Activated B cell treated with CpG ODN at 0.5 μM for 24 hours (primary cell): ENCODE measurements around the gene PTPRD. TPM values are rescaled to one million over a fixed set of nuclear protein-coding genes. Genes with fewer than 3 reads are reported as not detected.

Source experiments
- ATAC-seq: fragments of 200-7000 bp; cut with Tn5 transposase; one replicate; pipeline ENCODE4 v1.10.0; 2021; ENCODE audit warnings: low read depth, mild to moderate bottlenecking, moderate library complexity
- CTCF ChIA-PET: fragments of 350-600 bp; sonication (Branson Sonifier 250); formaldehyde crosslinking; loops from one replicate; lab custom pipeline; 2021; ENCODE audit warnings: antibody characterized with exemption; lab: Charles Lee
- POLR2A ChIA-PET: fragments of 350-600 bp; sonication (Branson Sonifier 250); formaldehyde crosslinking; loops from one replicate; lab custom pipeline; 2021; ENCODE audit warnings: antibody characterized with exemption; lab: Charles Lee
- DNase-seq: peaks from one replicate; pipeline ENCODE4 v3.0.0; 2022
- H3K27ac Mint-ChIP-seq: one replicate; pipeline ENCODE4 v1.8.0; 2020; ENCODE audit warnings: mixed read lengths
- H3K27me3 Mint-ChIP-seq: one replicate; pipeline ENCODE4 v1.8.0; 2021; ENCODE audit warnings: mixed read lengths
- H3K36me3 Mint-ChIP-seq: one replicate; pipeline ENCODE4 v1.8.0; 2021; ENCODE audit warnings: low read depth, mixed read lengths
- H3K4me1 Mint-ChIP-seq: one replicate; pipeline ENCODE4 v1.8.0; 2021; ENCODE audit warnings: mixed read lengths
- H3K4me3 Mint-ChIP-seq: one replicate; pipeline ENCODE4 v1.8.0; 2020; ENCODE audit warnings: mild to moderate bottlenecking, mixed read lengths
- H3K9me3 Mint-ChIP-seq: one replicate; pipeline ENCODE4 v1.8.0; 2020; ENCODE audit warnings: mixed read lengths
- CTCF ChIP-seq: fragments of 200-600 bp; IDR thresholded peaks from one replicate; pipeline ENCODE4 v1.8.0; 2022; ENCODE audit warnings: antibody characterized with exemption, mild to moderate bottlenecking
- intact Hi-C: fragments of 100-400 bp; cut with micrococcal nuclease; formaldehyde crosslinking; loops from one replicate; pipeline ENCODE4 v1.15.1; 2024
- total RNA-seq: library from RNA; stranded (reverse); gene quantifications from 2 replicates; pipeline ENCODE4 v1.2.3, GENCODE V29; 2022

PTPRD gene
- total RNA-seq, 1 donor from 2014 or later: 0.04 TPM

GRCh38 chr9:8270235-8270634 is 2342.6 kb downstream of the PTPRD start:
- H3K27ac Mint-ChIP-seq: no peak overlapping the region
- no peaks in the 10 kb centered on the region for H3K36me3 Mint-ChIP-seq
- H3K9me3 Mint-ChIP-seq: peaks cover 3% of the 10 kb centered on the region
- CTCF ChIA-PET: no interaction called here
- no peaks in the 10 kb centered on the region for H3K4me1 Mint-ChIP-seq
- DNase-seq (no peak), ATAC-seq (no peak)
- intact Hi-C loops: no loop called here
- POLR2A ChIA-PET: no interaction called here
- H3K4me3 Mint-ChIP-seq: no peak overlapping the region
- no peaks in the 10 kb centered on the region for H3K27me3 Mint-ChIP-seq
- no peak for TF ChIP-seq CTCF

- DNase-seq (no peak), ATAC-seq (no peak)
- H3K4me1 Mint-ChIP-seq: no peaks in the 10 kb centered on the region
- ChIA-PET CTCF (no interaction called here), POLR2A (no interaction called here)
- intact Hi-C loops: no loop called here
- H3K27me3 Mint-ChIP-seq: no peaks in the 10 kb centered on the region
- no peaks in the 10 kb centered on the region for H3K36me3 Mint-ChIP-seq
- no peak for TF ChIP-seq CTCF
- no peak overlapping the region for H3K27ac Mint-ChIP-seq
- no peak overlapping the region for H3K4me3 Mint-ChIP-seq
- no peaks in the 10 kb centered on the region for H3K9me3 Mint-ChIP-seq
Observed at GRCh38 chr9:8268881-8269280, 2343.9 kb downstream of the PTPRD start.

- ChIA-PET CTCF (no interaction called here), POLR2A (no interaction called here)
- TF ChIP-seq CTCF: no peak
- H3K4me3 Mint-ChIP-seq: no peak overlapping the region
- H3K27ac Mint-ChIP-seq: no peak overlapping the region
- DNase-seq: no peak
- no peaks in the 10 kb centered on the region for H3K9me3 Mint-ChIP-seq
- no peaks in the 10 kb centered on the region for H3K36me3 Mint-ChIP-seq
- H3K4me1 Mint-ChIP-seq: no peaks in the 10 kb centered on the region
- no peaks in the 10 kb centered on the region for H3K27me3 Mint-ChIP-seq
- no peak for ATAC-seq
- intact Hi-C loops: no loop called here
Observed at GRCh38 chr9:8268216-8268878, 2344.5 kb downstream of the PTPRD start.

GRCh38 chr9:8267636-8268035 is 2345.2 kb downstream of the PTPRD start:
- no peak overlapping the region for H3K4me3 Mint-ChIP-seq
- no peak for TF ChIP-seq CTCF
- no peaks in the 10 kb centered on the region for H3K36me3 Mint-ChIP-seq
- H3K27ac Mint-ChIP-seq: no peak overlapping the region
- intact Hi-C loops: no loop called here
- ATAC-seq (no peak), DNase-seq (no peak)
- no peaks in the 10 kb centered on the region for H3K27me3 Mint-ChIP-seq
- ChIA-PET CTCF (no interaction called here), POLR2A (no interaction called here)
- H3K4me1 Mint-ChIP-seq: no peaks in the 10 kb centered on the region
- H3K9me3 Mint-ChIP-seq: no peaks in the 10 kb centered on the region

- Mint-ChIP-seq H3K27ac (no peak overlapping the region), H3K36me3 (no peaks in the 10 kb centered on the region), H3K27me3 (no peaks in the 10 kb centered on the region), H3K4me1 (peaks cover under 1% of the 10 kb centered on the region), H3K9me3 (no peaks in the 10 kb centered on the region), H3K4me3 (no peak overlapping the region)
- DNase-seq: no peak
- intact Hi-C loops: no loop called here
- CTCF ChIA-PET: no interaction called here
- ATAC-seq: no peak
- POLR2A ChIA-PET: no interaction called here
- TF ChIP-seq CTCF: no peak
Observed at GRCh38 chr9:8266861-8267260, 2345.9 kb downstream of the PTPRD start.
